ENCODE results near the gene SRP14.

DNA sequence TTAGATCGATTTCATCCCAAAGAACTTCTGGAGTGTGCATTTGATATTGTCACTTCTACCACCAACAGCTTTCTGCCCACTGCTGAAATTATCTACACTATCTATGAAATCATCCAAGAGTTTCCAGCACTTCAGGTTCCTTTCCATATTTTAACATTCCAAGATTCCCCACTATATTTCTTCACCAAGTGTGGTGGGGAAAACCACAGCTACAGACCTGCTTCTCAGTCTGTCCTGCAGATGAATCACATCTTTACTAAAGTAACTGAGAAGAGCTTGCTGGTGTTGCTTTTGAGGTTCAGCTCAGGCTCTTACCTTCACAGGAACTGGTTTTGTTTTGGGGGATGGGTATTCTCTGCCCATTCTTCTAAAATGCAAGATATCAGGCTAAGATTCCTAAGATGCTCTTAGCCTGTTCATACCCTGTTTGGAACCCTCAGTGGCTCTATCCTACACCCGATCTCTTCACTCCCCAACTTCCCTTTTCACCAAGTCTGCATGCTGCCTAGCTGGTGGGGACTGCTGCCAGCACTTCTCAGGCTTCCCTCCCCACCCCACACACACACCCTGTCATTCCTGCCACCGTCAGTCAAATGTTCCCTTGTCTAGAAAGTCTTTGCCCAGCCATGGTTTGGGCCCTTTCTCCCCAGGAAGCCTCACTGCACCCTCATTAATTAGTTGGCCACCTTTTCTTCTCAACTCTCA lies 30.8 kb downstream of the SRP14 start:
- TF ChIP-seq ATF3 (IDR thresholded peaks at IDR 0.05): no peak
- TF ChIP-seq TCF7L2 (IDR thresholded peaks at IDR 0.05; ENCODE audit: borderline replicate concordance, extremely low read depth, insufficient read depth, insufficient read length): no peak
- TF ChIP-seq, protein P1, sequence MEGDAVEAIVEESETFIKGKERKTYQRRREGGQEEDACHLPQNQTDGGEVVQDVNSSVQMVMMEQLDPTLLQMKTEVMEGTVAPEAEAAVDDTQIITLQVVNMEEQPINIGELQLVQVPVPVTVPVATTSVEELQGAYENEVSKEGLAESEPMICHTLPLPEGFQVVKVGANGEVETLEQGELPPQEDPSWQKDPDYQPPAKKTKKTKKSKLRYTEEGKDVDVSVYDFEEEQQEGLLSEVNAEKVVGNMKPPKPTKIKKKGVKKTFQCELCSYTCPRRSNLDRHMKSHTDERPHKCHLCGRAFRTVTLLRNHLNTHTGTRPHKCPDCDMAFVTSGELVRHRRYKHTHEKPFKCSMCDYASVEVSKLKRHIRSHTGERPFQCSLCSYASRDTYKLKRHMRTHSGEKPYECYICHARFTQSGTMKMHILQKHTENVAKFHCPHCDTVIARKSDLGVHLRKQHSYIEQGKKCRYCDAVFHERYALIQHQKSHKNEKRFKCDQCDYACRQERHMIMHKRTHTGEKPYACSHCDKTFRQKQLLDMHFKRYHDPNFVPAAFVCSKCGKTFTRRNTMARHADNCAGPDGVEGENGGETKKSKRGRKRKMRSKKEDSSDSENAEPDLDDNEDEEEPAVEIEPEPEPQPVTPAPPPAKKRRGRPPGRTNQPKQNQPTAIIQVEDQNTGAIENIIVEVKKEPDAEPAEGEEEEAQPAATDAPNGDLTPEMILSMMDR (IDR thresholded peaks at IDR 0.05 in 2 of 3, conservative IDR thresholded peaks at IDR 0.05 in 1 of 3; ENCODE audit: borderline replicate concordance in 1 of 3, insufficient read depth in 1 of 3, low read depth in 2 of 3, low read length in 2 of 3): no peak
- no peak for TF ChIP-seq CEBPB (IDR thresholded peaks at IDR 0.05; ENCODE audit: low read depth)
- no peak for TF ChIP-seq RAD21 (IDR thresholded peaks at IDR 0.05; ENCODE audit: low read depth)
- no peak for TF ChIP-seq EZH2phosphoT487 (IDR thresholded peaks at IDR 0.05; ENCODE audit: borderline replicate concordance)
- TF ChIP-seq POLR2AphosphoS5 (IDR thresholded peaks at IDR 0.05; ENCODE audit: low read depth, low read length): no peak
- no peak for TF ChIP-seq SP1 (IDR thresholded peaks at IDR 0.05; ENCODE audit: low read depth)
- TF ChIP-seq EZH2 (IDR thresholded peaks at IDR 0.05): no peak
- no peak for TF ChIP-seq ZNF274 (IDR thresholded peaks at IDR 0.05; ENCODE audit: low read depth, low read length)
